ENCODE data around the gene ICAM4. TPM values are rescaled to one million over a fixed set of nuclear protein-coding genes. Genes with fewer than 3 reads are reported as not detected.

The ICAM4 gene
- total and polyA plus RNA-seq, 9 of the 15 experiments (the other 6 are each of a cell fraction or from before 2014, with no cell fraction given) = 14.1 to 86.1 (median 29.6) TPM

GRCh38 chr19:10305139-10305806, 18.5 kb downstream of the ICAM4 start (continued):
- no peak for TF ChIP-seq SP2 (IDR thresholded peaks at IDR 0.05; ENCODE audit: extremely low read depth, low read depth, low read length, poor library complexity, severe bottlenecking)
- TF ChIP-seq TAF7 (tag; IDR thresholded peaks at IDR 0.05) = no peak
- TF ChIP-seq MED1 (CRISPR knock-in tag; IDR thresholded peaks at IDR 0.05; ENCODE audit: borderline replicate concordance) = no peak
- TF ChIP-seq NELFE (IDR thresholded peaks at IDR 0.05; ENCODE audit: insufficient read depth, insufficient read length) = no peak
- TF ChIP-seq ZNF239 (CRISPR knock-in tag; IDR thresholded peaks at IDR 0.05) = no peak
- no peak for TF ChIP-seq ELK3 (CRISPR knock-in tag; IDR thresholded peaks at IDR 0.05)
- no peak for TF ChIP-seq CEBPB (tag; IDR thresholded peaks at IDR 0.05)
- no peak for TF ChIP-seq HDGF (IDR thresholded peaks at IDR 0.05)
- no peak for TF ChIP-seq FOXJ3 (CRISPR knock-in tag; IDR thresholded peaks at IDR 0.05)
- TF ChIP-seq TSC22D4 (tag; IDR thresholded peaks at IDR 0.05) = no peak
- TF ChIP-seq UBTF (IDR thresholded peaks at IDR 0.05; ENCODE audit: borderline replicate concordance in 1 of 2, low read depth in 2 of 2, low read length in 2 of 2) = no peak
- TF ChIP-seq ZNF143 (CRISPR knock-in tag; IDR thresholded peaks at IDR 0.05) = no peak
- TF ChIP-seq EZH2 (IDR thresholded peaks at IDR 0.05; ENCODE audit: borderline replicate concordance, low read depth, low read length) = no peak
- no peak for TF ChIP-seq ZNF408 (CRISPR knock-in tag; IDR thresholded peaks at IDR 0.05; ENCODE audit: low read depth)
- TF ChIP-seq MAFF (IDR thresholded peaks at IDR 0.05; ENCODE audit: low read length) = no peak
- TF ChIP-seq TRIM24 (IDR thresholded peaks at IDR 0.05) = peak; percentile 14 to 16; a peak in 1 of 4 replicates
- TF ChIP-seq PTBP1 (IDR thresholded peaks at IDR 0.05; ENCODE audit: low read depth, low read length) = peak; percentile 100
- TF ChIP-seq NR4A1 (CRISPR knock-in tag; IDR thresholded peaks at IDR 0.05) = no peak
- peak; percentile 73; the same call in 1 of the 2 replicates for TF ChIP-seq NR4A1 (tag; IDR thresholded peaks at IDR 0.05)
- TF ChIP-seq KHSRP (IDR thresholded peaks at IDR 0.05) = no peak
- no peak for TF ChIP-seq SUPT5H (IDR thresholded peaks at IDR 0.05)
- TF ChIP-seq MEF2A (IDR thresholded peaks at IDR 0.05; ENCODE audit: control insufficient read depth, low read depth, low read length) = no peak
- TF ChIP-seq NFE2 (IDR thresholded peaks at IDR 0.05; ENCODE audit: low read depth) = peak; percentile 61
- no peak for TF ChIP-seq CHD1 (IDR thresholded peaks at IDR 0.05; ENCODE audit: low read length)
- TF ChIP-seq ZNF77 (CRISPR knock-in tag; IDR thresholded peaks at IDR 0.05) = no peak
- TF ChIP-seq ZNF511 (CRISPR knock-in tag; IDR thresholded peaks at IDR 0.05) = 0 out of 2 replicates have a peak, but pooled peaks have one; percentile 18
- no peak for TF ChIP-seq FOXK1 (CRISPR knock-in tag; IDR thresholded peaks at IDR 0.05; ENCODE audit: borderline replicate concordance)
- TF ChIP-seq ZFP36 (IDR thresholded peaks at IDR 0.05; ENCODE audit: low read depth, low read length, partially characterized antibody) = no peak
- no peak for TF ChIP-seq HIVEP1 (CRISPR knock-in tag; IDR thresholded peaks at IDR 0.05)
- no peak for TF ChIP-seq U2AF1 (optimal IDR thresholded peaks at IDR 0.05; ENCODE audit: low read depth, low read length)
